Activated CD4-positive, alpha-beta T cell treated with anti-CD3 and anti-CD28 coated beads, Interleukin-2, amount 50 U/mL, for 16 hours (primary cell): ENCODE results near the gene KLHL35.

Experiments used
- DNase-seq: peaks from one replicate; pipeline ENCODE4 v3.0.0-alpha.2; 2020

KLHL35 gene

DNA sequence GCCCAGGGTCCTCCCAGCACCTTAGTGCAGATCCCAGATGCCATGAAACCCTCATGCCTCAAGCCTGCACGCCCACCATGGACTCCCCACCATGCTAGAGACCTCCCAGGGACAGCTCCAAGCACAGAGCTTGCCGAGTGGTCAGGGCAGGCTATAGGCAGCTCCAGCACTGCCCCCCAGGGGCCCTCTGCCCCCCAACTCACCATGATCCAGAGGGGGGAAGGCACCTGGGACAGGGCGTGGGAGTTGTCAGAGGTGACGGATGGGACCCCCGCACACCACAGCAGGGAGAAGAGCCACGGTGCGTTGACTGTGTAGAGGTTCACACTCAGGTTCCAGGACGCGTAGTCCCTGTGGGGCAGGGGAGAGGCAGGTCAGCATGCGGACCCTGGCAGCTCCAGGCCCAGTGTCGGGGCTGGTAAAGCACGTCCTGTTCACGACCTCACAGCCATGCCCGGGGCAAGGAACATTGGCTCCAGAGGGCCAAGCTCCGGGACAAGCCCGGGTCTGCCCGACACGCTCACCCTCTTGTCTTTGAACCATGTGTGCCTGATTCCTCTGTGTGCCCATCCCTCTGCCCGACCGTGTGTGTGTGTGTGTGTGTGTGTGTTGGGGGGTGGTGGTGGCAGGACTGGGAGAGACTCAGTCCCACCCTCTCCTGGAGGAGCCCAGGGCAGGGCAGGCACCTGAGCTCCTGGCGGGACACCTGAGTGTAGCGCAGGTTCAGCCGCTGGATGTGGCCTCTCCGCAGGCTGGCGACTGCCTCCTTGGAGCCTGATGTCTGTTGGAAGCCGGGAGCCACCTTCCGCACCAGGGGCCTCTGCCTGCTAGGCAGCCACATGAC lies 8.2 kb upstream of the KLHL35 start:
- DNase-seq, result no peak

DNA sequence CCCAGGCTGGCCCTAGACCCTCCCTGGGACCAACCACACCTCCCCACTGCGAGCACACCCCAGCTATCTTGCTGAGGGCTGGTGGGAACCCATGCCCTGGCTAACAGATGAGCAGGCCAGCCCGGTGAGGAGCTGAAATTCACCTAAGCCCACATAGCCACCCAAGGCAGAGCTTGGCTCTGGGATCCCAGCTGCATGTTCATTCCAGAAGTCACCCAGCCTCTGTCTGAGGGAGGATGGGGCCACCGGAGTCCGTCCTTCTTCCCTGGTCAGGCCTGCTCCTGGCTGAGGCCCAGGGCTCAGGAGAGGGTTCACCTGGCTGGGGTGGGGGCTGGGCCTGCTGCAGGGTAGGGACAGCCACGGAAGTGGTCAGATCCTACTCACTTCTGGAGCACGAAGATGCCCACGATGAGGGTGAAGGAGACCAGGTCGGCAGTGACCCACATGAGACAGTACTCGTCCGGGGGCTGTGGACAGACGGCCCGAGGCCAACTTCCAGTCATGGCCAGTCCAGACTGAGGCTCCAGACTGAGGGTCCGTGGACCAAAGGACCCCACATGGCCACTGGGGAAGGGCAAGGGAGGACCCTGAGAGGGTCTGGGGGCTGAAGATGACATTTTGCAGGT lies 6.6 kb upstream of the KLHL35 start:
- DNase-seq, result no peak

DNA sequence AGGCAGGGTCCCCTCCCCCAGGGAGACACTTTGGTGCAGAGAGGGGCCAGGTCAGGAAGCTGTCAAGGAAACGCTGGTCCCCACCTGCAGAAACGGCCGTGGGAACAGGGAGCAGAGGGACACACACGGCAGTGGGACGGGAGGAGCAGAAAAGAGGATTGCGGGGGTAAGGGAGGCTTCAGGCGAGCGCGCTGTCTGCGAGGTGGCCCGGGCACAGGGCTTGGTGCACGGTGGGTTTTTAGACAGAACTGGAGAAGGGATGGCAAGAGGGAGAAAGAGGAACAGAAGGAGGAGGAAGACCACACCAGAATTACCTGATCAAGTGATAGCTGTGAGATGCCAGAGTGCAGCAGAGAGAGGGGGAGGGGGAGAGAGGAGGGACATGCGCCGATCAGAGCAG lies 6.0 kb upstream of the KLHL35 start:
- DNase-seq, result no peak

- no peak for DNase-seq
Observed at GRCh38 chr11:75437966-75438659, 5.1 kb upstream of the KLHL35 start.

DNA sequence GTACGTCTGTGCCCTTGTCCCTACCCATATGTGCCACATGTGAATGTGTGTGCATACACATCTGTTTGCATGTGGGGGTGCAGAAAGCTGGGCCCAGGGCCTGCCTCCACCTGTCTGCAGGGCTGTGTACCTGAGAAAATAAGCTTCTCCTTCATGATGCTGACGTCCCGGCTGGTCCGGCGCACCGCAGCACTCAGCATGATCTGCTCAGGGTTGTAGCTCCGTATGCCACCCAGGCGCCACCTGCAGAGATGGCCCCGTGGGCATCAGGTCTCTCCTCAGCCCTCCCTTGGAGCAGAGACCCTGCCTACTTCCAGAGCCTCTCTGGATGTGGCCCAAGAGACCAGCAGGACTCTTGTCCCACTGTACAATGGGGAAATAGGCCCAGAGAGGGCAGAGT lies 3.8 kb upstream of the KLHL35 start:
- no peak for DNase-seq

DNA sequence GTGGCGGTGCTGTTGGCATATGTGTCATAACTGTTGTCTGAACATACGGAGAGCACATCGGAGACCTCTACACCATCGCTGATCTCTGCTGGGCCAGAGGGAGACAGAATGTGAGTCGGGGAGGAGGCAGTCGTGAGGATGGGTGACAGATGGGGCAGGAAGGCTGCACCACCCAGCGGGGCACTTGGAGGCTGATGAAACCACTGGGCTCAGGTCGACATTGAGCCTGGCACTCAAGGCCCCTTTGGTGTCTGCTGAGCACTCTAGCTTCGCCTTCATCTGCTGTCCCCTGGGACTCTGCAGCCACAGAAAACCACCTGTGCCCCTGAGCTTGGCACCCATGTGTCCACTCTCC lies 2.5 kb upstream of the KLHL35 start:
- no peak for DNase-seq

DNA sequence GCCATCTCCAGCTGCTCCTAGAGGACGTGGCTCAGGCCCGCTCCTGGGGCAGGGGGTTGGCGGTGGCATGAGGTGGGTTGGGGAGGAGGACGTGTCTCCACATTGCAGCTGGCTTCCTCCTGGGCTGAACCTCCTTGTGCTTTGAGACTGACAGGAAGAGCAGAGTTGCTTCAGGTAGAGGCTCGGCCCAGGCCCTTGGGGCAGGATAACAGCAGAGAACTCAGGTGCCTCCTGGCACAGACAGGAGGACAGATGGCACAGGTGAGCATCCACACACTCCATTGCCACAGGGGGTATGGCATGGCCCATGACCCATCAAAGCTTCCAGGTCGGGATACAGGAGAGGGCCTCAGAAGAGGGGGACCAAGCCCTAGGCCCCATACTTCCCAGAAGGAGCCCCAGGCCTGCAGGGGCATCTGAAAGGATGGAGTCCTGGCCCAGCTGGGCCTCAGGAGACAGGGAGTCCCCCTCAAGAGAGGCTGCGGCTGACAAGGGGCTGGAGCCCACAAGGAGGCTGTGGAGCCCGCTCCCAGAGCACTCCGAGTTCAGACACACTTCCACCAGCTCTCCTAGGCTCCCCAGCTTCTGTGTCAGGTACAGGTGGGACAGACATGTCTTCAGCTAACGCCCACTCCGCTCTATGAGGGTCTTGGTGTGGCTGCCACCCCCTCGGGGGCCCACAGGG lies 2.0 kb upstream of the KLHL35 start:
- no peak for DNase-seq

DNA sequence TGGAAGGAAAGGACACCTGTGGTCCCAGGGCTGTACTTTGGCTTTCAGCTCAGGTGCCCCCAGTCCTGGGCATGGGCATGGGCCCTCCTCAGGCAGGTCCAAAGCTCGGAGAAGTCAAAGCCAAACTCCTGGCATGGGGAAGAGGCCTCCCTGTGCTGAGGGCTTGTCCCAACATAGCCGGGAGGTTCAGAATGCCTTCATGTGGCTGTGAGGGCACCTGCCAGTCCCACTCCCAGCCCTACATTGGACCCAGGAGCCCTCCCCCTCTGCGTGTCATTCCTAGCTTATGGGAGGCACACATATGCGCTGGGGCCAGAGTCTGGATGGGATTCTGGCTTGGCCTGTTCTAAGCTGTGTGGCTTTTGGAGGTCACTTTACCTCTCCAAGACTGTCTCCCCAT lies 1.0 kb upstream of the KLHL35 start:
- no peak for DNase-seq

DNA sequence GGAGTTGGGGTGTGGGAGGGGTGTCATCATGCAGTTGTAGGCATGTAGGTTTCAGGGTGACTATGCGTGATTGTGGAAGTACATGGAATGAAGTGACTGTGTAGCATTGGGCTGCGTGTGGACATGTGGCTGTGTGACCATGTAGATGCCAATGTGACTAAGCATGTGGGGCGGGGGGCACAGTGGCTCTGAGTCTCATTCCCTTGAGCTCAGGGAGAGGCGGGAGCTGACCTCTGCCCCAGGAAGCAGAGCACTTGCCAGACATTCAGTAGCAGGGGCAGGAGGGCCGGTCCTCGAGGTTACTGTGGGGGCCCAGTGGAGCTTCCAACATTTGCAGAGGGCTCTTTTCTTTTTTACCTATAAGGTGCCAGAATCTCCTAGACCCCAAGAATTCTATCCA lies 440 bp upstream of the KLHL35 start:
- DNase-seq, result no peak

DNA sequence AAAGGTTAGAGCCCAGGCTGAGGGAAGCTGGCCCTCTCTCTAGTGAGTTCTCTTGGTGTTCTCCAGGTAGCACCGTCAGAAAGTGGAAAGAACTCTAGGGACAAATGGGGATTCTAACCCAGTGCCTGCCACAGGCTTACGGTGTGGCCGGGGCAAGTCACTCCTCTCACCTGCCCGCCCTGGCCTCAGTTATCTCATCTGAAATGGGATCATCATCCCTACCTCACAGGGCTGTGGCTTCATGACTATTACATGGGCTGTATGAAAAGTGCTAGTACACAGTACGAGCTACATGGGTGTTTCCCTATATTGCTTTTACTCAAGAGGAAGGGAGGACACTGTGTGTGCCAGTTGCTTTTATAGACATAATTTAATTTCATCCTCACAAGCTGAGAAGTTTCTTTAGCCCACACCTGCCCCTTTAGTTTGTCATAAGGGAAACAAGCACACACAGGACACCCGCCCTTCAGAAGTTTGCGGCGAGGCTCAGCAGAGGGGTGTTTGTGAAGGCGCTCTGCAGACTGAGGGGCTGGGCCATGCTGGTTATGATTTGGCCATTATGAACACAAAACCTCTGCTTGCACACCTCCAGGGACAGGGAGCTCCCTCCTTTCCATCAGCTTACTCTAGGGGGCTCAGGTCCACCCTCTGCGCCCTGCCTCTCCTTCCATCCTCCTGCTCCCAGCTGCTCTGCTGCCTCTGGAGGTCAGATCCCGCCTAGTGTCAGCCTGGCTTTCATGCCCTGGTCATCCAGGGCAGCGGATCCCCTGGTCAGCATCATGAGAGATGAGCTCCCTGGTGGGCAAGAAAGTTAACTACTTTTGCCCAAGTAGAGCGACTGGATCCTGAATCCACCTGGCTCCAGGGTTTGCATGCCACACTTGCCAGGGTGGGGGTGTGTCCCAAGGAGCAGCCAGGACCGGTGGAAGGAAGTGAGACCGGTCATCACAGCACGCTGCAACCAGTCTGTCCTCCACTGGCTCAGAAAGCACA lies 1.2 kb downstream of the KLHL35 start:
- no peak for DNase-seq

DNA sequence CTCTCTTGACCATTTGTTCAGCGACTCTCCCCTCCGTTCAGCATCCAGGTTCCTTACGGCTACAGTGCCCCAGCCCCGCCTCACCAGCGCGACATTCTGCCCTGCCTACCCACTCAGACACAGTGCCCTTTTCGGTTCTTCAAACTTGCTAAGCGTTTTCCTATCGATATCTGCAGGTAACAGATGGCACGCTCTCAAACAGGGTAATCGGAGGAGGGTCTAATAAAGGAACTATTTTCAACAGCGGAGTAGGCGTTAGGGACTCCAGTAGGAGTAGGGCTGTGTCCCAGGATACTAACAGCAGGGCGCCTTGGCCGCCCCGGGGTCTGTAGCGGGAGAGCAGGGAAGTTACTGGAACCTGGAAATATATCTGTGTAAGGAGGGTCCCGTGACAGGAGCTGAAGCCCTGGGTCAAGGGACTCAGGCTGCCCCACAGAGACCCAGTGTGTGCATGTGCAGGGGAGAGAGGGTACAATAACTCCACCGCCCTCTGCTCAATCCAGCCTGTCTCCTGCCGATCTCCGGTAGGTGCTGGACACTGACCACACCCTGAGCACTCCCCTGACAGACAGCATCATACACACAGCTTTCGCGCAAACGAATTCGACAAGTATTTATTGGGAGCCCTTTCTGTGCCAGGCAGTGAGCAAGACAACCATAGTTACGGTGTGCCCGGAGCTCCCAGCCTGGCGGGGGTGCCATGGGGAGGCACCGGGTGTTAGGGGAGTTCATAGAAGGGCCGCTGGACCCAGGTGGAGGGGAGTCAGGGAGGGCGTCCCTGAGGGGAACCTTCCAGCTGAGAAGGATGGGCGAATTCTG lies 2.1 kb downstream of the KLHL35 start:
- DNase-seq, result no peak

DNA sequence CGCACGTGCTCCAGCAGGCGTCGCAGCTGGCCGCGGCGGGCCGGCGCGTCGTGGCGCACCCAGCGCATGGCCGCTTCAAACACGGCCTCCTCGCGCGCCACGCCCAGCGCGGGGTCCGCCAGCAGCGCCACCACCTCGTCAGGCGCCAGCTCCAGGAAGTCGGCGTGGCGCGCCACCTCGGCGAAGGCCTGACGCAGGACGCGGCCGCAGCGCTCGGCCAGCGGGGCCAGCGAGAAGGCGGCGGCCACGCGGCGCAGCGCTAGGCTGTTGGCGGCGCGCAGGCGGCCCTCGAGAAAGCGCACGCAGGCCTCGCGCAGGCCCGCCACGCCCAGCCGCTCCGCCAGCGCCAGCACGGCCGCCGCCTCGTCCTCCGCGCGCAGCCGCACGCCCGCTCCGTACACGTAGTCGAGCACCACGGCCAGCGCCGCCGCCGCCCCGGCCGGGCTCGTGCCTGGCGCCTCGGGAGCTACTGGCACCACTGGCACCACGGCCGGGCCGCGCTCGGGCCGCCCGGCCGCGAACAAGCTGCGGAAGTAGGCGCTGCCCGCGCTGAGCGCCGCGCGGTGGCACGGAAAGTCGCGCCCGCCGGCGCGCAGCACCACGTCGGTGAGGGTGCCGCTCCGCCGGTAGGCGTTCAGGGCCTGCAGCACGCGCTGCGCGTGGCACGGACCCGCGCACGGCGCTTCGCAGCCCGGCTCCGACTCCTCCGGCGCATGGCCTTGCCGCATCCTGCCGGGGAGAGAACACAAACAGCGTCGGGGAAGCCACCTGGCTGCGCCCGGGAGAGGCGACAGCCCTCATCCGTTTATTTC lies 2.9 kb downstream of the KLHL35 start:
- peak; percentile 55 for DNase-seq

DNA sequence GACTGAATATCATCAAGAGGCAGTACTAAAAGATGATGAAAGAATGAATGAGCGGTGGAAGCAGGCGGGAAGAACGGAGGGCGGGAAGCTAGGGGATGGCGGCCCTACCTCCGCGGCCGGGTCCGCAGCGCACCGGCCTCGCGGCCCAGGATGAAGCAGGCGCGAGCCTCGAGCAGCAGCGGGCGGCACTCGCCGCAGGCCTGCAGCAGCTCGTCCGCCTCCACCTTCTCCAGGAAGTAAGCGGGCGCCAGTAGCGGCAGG lies 3.4 kb downstream of the KLHL35 start:
- no peak for DNase-seq

- DNase-seq, result no peak
Observed at GRCh38 chr11:75428989-75429640, 3.9 kb downstream of the KLHL35 start.

GRCh38 chr11:75428281-75428724 lies 4.7 kb downstream of the KLHL35 start:
- DNase-seq, result peak; percentile 40

GRCh38 chr11:75427181-75427580 lies 5.8 kb downstream of the KLHL35 start:
- DNase-seq, result no peak

GRCh38 chr11:75426720-75427086 lies 6.3 kb downstream of the KLHL35 start:
- no peak for DNase-seq

GRCh38 chr11:75425422-75425821 lies 7.6 kb downstream of the KLHL35 start:
- no peak for DNase-seq

GRCh38 chr11:75424396-75424795 lies 8.6 kb downstream of the KLHL35 start:
- no peak for DNase-seq

GRCh38 chr11:75423721-75424120 lies 9.3 kb downstream of the KLHL35 start:
- DNase-seq, result no peak
